Activated gamma-delta T cell treated with Interleukin-2 at 50 U/mL for 16 hours (primary cell): ENCODE measurements around the gene LMO2.

Experiments used
- DNase-seq: peaks from one replicate; pipeline ENCODE4 v3.0.0-alpha.2; 2020

The LMO2 gene

GRCh38 chr11:33913991-33914390 is 22.1 kb upstream of the LMO2 start:
- DNase-seq, result no peak

GRCh38 chr11:33912405-33913361 is 20.8 kb upstream of the LMO2 start:
- no peak for DNase-seq

DNA sequence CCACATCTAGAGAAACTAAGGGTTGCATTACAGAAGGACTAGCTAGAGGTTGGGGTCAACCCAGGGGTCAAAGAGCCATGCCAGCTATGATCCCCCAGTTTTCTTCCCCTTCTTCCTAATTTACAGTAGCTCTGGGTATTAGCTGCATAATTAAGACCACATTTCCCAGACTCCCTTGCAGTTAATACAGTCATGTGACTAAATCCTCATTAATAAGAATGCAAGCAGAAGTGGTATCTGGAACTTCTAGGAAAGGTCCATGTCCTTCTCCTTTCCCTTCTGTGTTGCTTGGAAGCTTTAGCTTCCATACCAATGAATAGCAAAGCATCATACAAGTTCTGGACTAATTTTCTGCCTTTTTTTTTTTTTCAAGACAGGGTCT is 19.1 kb upstream of the LMO2 start:
- DNase-seq, result no peak

GRCh38 chr11:33910296-33910957 is 18.6 kb upstream of the LMO2 start:
- DNase-seq, result no peak

DNA sequence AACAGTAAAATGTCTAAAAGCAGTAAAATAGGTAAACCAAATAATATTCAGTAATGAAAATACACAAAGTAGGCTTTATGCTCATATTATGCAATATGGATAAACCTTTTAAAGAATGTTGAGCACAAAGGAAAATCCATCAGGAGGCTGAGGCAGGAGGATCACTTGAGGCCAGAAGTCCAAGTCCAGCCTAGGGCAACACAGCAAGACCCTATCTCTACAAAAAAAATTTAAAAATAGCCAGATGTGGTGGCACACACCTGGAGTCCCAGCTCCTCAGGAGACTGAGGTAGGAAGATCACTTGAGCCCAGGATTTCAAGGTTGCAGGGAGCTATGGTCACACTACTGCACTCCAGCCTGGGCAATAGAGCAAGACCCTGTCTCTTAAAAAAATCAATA is 17.7 kb upstream of the LMO2 start:
- DNase-seq, result no peak

GRCh38 chr11:33909150-33909549 is 17.3 kb upstream of the LMO2 start:
- DNase-seq, result no peak

DNA sequence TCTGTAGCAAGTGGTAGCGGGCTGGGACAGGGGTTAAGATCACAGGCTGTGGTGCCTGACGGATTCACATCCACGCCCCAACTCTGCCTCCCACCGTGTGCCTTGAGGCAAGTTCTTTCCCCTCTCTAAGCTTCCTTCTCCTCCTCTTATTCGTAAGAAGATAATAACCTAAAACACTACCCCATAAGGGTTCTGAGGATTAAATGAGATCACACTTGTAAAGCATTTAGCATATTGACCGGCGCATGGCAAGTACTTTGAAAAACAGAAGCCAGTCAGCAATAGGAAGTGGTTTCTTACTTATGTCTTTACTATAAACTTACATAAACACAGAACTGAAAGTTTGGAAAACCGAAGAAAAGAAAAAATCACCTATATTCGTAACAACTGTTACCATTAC is 15.5 kb upstream of the LMO2 start:
- no peak for DNase-seq

DNA sequence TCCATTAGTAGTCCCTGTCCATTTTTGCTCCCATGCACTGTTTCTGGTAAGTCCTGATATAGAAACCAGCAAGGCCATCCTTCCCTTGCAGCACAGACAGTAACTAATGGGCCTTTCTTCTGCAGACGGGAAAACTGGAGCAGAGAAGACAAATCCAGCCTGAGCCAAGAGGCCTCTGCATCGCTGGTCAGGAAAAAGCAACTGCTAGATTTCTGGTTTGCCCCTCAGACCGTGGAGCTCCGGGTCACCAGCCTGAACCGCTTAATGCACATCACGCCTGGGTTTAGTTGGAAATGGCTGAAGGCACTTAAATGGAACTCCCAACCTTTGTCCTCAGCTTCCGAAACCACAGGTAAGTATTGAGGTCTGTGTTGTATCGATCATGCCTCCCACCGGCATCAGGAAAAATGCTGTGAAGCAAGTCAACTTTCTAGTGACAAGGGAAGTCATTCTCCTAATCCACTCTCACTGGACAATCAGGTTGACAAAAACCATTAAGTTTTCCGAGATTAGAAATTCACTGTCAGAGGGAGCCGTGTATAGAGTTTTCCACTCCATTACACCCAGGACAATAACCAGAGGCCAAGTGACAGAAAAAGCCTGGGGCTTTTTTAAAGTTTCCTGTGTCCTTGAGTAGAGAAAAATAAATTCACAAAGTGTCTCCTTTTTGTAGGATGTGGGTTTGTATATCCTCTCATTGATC is 14.8 kb upstream of the LMO2 start:
- DNase-seq, result no peak

DNA sequence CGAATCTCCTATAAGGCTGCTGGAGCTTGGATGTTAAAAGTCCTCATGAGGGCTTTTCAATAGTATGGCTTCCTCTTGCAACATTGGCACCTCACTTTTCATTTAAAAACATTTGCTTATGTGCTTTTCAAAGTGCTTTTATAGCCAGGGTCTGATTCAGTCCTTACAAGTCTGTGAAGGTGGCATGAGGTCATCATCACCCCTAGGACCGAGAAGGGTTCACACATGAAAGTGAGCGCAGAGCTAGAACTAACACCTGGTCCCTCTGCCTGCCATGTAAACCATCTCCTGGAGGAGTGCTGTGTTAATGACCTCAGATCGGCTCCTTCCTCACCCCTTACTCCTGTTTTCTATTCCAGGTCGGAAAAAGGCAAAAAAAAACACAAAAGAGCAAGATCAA is 12.2 kb upstream of the LMO2 start:
- DNase-seq, result no peak

- DNase-seq, result no peak
Measured at GRCh38 chr11:33900159-33900840, 8.4 kb upstream of the LMO2 start.

- no peak for DNase-seq
Measured at GRCh38 chr11:33899400-33900037, 7.6 kb upstream of the LMO2 start.

DNA sequence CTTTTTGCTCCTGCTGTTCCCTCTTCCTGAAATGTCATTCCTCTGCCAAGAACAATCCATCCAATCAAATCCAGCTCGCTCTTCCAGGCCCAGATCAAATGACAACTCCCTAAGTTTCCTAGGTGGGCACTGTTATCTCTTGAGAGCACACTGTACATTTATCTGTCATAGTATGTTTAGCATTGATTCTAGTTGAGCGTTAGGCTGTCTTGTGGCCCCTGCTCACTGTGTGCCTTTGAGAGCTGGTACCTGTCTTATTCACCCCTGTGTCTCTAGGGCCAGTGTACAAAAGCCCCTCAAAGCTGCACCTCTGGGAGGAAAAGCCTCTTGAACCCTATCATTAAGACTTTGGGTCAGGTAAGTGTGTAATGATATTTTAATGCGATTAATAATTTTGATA is 7.1 kb upstream of the LMO2 start:
- DNase-seq, result no peak

DNA sequence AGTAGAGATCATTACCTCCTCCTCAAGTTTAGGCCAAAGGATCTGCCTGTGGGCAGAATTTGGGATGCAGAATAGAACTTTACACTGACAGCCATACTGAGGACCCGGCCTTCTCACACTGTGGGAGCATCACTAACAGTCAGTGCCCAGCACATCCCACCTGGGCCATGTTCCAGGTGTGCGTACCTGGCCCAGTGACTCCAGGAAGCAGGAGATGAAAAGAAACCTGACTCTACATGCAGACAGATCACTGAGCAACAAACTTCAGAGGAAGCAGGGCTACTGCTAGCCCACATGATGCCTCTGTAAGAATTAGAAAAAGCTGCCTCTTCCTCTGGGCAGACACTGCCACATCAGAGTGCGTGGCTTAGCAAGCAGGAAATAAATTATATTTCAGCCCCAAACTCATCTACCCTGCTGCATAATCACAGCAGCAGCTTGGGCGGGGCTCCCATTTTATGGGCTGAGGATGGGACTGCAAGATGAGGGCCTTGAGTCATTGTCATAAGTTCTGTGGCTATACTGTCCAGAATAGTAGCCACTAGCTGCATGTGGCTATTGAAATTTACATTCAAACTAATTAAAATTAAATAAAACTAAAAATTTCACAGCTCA is 6.0 kb upstream of the LMO2 start:
- DNase-seq, result no peak

DNA sequence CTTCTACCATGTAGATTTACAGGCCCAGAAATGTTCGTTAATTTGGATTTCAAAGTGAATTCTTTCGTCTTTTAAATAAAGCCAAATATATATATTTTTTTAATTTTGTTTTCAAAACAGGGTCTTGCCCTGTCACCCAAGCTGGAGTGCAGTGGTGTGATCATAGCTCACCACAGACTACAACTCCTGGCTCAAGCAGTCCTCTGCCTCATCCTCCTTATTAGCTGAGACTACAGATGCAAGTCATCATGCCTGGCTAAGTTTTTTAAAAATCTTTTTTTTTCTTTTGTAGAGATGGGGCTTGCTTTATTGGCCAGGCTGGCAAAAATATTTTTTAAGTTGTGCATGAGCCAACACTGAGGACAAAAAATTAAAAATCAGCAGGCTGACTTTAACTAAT is 5.0 kb upstream of the LMO2 start:
- DNase-seq, result no peak

GRCh38 chr11:33895752-33896137 is 3.9 kb upstream of the LMO2 start:
- no peak for DNase-seq

DNA sequence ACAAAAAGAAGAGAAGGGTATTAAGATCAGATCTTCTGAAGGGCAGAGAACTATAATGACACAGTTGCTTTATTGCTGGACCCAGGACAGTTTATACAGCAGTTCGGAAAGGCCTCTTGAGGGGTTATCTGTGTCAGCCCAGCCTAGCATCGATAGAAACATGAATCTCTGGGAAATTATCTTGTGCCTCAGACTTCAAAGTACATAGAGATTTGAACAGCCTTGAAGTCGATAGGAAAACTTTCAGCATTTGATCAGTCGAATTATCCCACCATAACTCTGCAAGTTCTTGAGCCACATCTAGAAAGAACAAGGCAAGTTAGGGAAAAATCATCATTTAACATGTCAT is 2.5 kb upstream of the LMO2 start:
- DNase-seq, result no peak

DNA sequence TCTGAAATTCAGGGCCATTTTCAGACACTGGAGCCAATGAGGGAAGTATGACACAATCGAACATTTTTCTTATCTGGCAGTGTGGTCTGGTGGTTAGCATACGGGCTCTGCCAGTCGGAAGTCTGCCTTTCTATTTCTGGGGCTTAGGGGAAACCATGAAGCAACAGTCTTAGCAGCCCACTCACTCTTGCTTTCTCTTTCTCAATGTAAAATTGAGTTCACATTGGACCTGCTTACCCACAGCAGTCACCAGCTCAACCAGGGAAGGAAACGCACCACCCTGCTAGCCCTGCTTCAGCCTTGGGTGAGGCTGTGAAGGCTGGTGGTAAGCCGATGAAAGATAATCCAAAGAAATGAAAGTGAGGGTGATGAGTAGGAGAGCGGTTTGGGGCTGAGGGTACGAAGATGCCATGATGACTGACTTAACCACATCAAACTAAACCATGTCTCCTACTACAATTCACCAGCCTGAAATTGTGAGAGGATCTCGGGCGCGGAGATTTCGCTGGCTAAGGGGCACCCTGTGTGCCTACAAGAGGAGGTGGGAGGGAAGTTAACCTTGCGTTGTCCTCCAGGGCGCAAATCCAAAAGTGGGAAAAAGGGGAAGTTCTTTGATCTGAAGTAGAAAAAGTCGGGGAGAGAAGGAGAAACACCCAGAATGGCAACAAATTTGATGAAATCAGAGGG is 2.0 kb upstream of the LMO2 start:
- peak; percentile 45 for DNase-seq

- no peak for DNase-seq
Measured at GRCh38 chr11:33892906-33893594, 1.2 kb upstream of the LMO2 start.

- no peak for DNase-seq
Measured at GRCh38 chr11:33889821-33890378, 2.0 kb downstream of the LMO2 start.

- no peak for DNase-seq
Measured at GRCh38 chr11:33889296-33889695, 2.6 kb downstream of the LMO2 start.

DNA sequence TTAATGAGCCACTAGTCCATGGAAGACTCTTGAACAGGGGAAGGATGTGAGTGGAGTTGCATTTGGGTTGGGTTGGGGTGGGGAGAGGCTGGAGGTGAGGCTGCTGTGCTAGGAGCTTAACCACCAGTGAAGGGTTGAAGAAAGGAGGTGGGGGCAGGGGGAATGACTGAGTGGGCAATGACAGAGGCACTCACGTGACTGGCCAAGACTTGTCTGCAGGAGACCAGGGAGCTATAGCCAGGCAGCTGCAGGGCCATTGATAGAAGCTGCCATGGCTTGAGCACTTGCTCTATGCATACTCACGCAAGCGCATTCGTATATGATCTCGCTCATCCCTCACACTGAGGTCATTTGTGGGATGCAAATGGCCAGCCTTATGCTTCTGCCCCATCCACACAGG is 4.0 kb downstream of the LMO2 start:
- no peak for DNase-seq
